Memory B cell (primary cell): ENCODE data around the gene AARSD1.
A peak's percentile ranks its signal among the peaks of the same experiment; 100 is the strongest.
"Not testable (repeated sequence)": the region's sequence is repeated elsewhere in the genome, so short reads cannot be mapped to it uniquely, and the experiment has no call there.

Experiments used
- ATAC-seq: fragments of 150-1000 bp; cut with Tn5 transposase; 2 replicates; pipeline ENCODE4 v1.10.0; 2021; ENCODE audit warnings: low read depth, mild to moderate bottlenecking, moderate library complexity
- DNase-seq, 2 donors: peaks; one replicate each; pipeline ENCODE4 v3.0.0; 2022; ENCODE audit warnings: low spot score in 2 of 2
- H3K27ac Mint-ChIP-seq: one replicate; pipeline ENCODE4 v1.8.0; 2022; ENCODE audit warnings: mild to moderate bottlenecking, moderate library complexity, mixed read lengths
- H3K27me3 Mint-ChIP-seq: one replicate; pipeline ENCODE4 v1.8.0; 2022; ENCODE audit warnings: mixed read lengths
- H3K36me3 Mint-ChIP-seq: one replicate; pipeline ENCODE4 v1.8.0; 2022; ENCODE audit warnings: mild to moderate bottlenecking, mixed read lengths
- H3K4me1 Mint-ChIP-seq: one replicate; pipeline ENCODE4 v1.8.0; 2022; ENCODE audit warnings: mixed read lengths
- H3K4me3 Mint-ChIP-seq: one replicate; pipeline ENCODE4 v1.8.0; 2022; ENCODE audit warnings: mild to moderate bottlenecking, moderate library complexity, mixed read lengths
- H3K9me3 Mint-ChIP-seq: one replicate; pipeline ENCODE4 v1.8.0; 2022; ENCODE audit warnings: mixed read lengths

Gene AARSD1

GRCh38 chr17:42992872-42993271 lies 28.6 kb upstream of the AARSD1 start:
- no peaks in the 10 kb centered on the region for H3K9me3 Mint-ChIP-seq
- peak overlapping the region; percentile 4 for H3K27ac Mint-ChIP-seq
- ATAC-seq (no peak), DNase-seq (no peak)
- peaks cover 13% of the 10 kb centered on the region for H3K4me1 Mint-ChIP-seq
- H3K36me3 Mint-ChIP-seq, result peaks cover 21% of the 10 kb centered on the region
- no peaks in the 10 kb centered on the region for H3K27me3 Mint-ChIP-seq
- no peak overlapping the region for H3K4me3 Mint-ChIP-seq

GRCh38 chr17:42991471-42991870 lies 27.2 kb upstream of the AARSD1 start:
- H3K4me3 Mint-ChIP-seq, result no peak overlapping the region

GRCh38 chr17:42989726-42990652 lies 25.7 kb upstream of the AARSD1 start:
- ATAC-seq (no peak), DNase-seq (no peak)
- Mint-ChIP-seq H3K27me3 (no peaks in the 10 kb centered on the region), H3K27ac (peak overlapping the region; percentile 43), H3K4me1 (peaks cover 17% of the 10 kb centered on the region), H3K36me3 (peaks cover 21% of the 10 kb centered on the region), H3K4me3 (no peak overlapping the region), H3K9me3 (no peaks in the 10 kb centered on the region)

More at GRCh38 chr17:42991471-42991870, 27.2 kb upstream of the AARSD1 start:
- Mint-ChIP-seq H3K27me3 (no peaks in the 10 kb centered on the region), H3K4me1 (peaks cover 12% of the 10 kb centered on the region), H3K36me3 (peaks cover 21% of the 10 kb centered on the region), H3K9me3 (no peaks in the 10 kb centered on the region), H3K27ac (no peak overlapping the region)
- DNase-seq (no peak), ATAC-seq (no peak)

GRCh38 chr17:42989141-42989540 lies 24.9 kb upstream of the AARSD1 start:
- Mint-ChIP-seq H3K4me1 (peaks cover 20% of the 10 kb centered on the region), H3K9me3 (no peaks in the 10 kb centered on the region), H3K27me3 (no peaks in the 10 kb centered on the region), H3K36me3 (peaks cover 23% of the 10 kb centered on the region), H3K27ac (no peak overlapping the region), H3K4me3 (no peak overlapping the region)
- no peak for ATAC-seq
- DNase-seq, result no peak

GRCh38 chr17:42985225-42985624 lies 21.0 kb upstream of the AARSD1 start:
- peak; percentile 70 for ATAC-seq
- Mint-ChIP-seq H3K36me3 (peaks cover 16% of the 10 kb centered on the region), H3K4me1 (peaks cover 31% of the 10 kb centered on the region), H3K27ac (peak overlapping the region; percentile 83), H3K9me3 (no peaks in the 10 kb centered on the region), H3K4me3 (peak overlapping the region; percentile 81), H3K27me3 (no peaks in the 10 kb centered on the region)
- DNase-seq, result peak in 1 of 2 donors; percentile 53

- Mint-ChIP-seq H3K36me3 (peaks cover 6% of the 10 kb centered on the region), H3K27me3 (no peaks in the 10 kb centered on the region), H3K27ac (peak overlapping the region; percentile 95), H3K4me3 (peak overlapping the region; percentile 93), H3K9me3 (no peaks in the 10 kb centered on the region), H3K4me1 (peaks cover 41% of the 10 kb centered on the region)
- DNase-seq (no peak), ATAC-seq (no peak)
Observed at GRCh38 chr17:42982266-42982665, 18.0 kb upstream of the AARSD1 start.

- Mint-ChIP-seq H3K27me3 (no peaks in the 10 kb centered on the region), H3K36me3 (peaks cover 6% of the 10 kb centered on the region), H3K4me1 (peaks cover 40% of the 10 kb centered on the region), H3K27ac (peak overlapping the region; percentile 95), H3K4me3 (peak overlapping the region; percentile 93), H3K9me3 (no peaks in the 10 kb centered on the region)
- ATAC-seq (peak; percentile 63), DNase-seq (peak; percentile 55 to 66)
Observed at GRCh38 chr17:42980766-42981397, 16.6 kb upstream of the AARSD1 start.

- peaks cover 36% of the 10 kb centered on the region for H3K4me1 Mint-ChIP-seq
- ATAC-seq (peak; percentile 79), DNase-seq (peak; percentile 89 to 90)
- H3K9me3 Mint-ChIP-seq, result no peaks in the 10 kb centered on the region
- H3K4me3 Mint-ChIP-seq, result peak within 1 kb of the TSS; percentile 98
- peak within 1 kb of the TSS; percentile 95 for H3K27ac Mint-ChIP-seq
- peaks cover 6% of the 10 kb centered on the region for H3K36me3 Mint-ChIP-seq
- H3K27me3 Mint-ChIP-seq, result no peaks in the 10 kb centered on the region
Observed at GRCh38 chr17:42980274-42980765, 16.1 kb upstream of the AARSD1 start, which contains the start of gene RUNDC1. TSS of gene RUNDC1 (plus strand) at chr17:42980565. CDS start at chr17:42980577, 12 bp downstream.

GRCh38 chr17:42979511-42980273 lies 15.4 kb upstream of the AARSD1 start, which contains the start of gene PTGES3L:
TSS of gene PTGES3L (minus strand) at chr17:42980080. CDS start at chr17:42980053, 27 bp downstream.
- Mint-ChIP-seq H3K4me1 (peaks cover 32% of the 10 kb centered on the region), H3K27me3 (no peaks in the 10 kb centered on the region), H3K36me3 (peaks cover 6% of the 10 kb centered on the region), H3K9me3 (no peaks in the 10 kb centered on the region), H3K27ac (peak within 1 kb of the TSS; percentile 95), H3K4me3 (peak within 1 kb of the TSS; percentile 98)
- ATAC-seq (peak; percentile 7), DNase-seq (no peak)

- not testable (repeated sequence) for DNase-seq, H3K4me3 Mint-ChIP-seq, H3K36me3 Mint-ChIP-seq, ATAC-seq, H3K27ac Mint-ChIP-seq, H3K9me3 Mint-ChIP-seq, H3K27me3 Mint-ChIP-seq
- peaks cover 15% of the 10 kb centered on the region for H3K4me1 Mint-ChIP-seq
Observed at GRCh38 chr17:42975701-42976100, 11.4 kb upstream of the AARSD1 start.

GRCh38 chr17:42975265-42975664 lies 11.0 kb upstream of the AARSD1 start:
- Mint-ChIP-seq H3K27ac (no peak overlapping the region), H3K36me3 (no peaks in the 10 kb centered on the region)

GRCh38 chr17:42973323-42973722 lies 9.1 kb upstream of the AARSD1 start:
- H3K9me3 Mint-ChIP-seq, DNase-seq, ATAC-seq, H3K27me3 Mint-ChIP-seq, H3K27ac Mint-ChIP-seq, H3K36me3 Mint-ChIP-seq, H3K4me1 Mint-ChIP-seq, H3K4me3 Mint-ChIP-seq: not testable (repeated sequence)

More at GRCh38 chr17:42975265-42975664, 11.0 kb upstream of the AARSD1 start:
- no peak for ATAC-seq
- no peak overlapping the region for H3K4me3 Mint-ChIP-seq
- no peaks in the 10 kb centered on the region for H3K9me3 Mint-ChIP-seq
- H3K4me1 Mint-ChIP-seq, result peaks cover 13% of the 10 kb centered on the region
- H3K27me3 Mint-ChIP-seq, result no peaks in the 10 kb centered on the region
- DNase-seq, result no peak

GRCh38 chr17:42971589-42971988 lies 7.3 kb upstream of the AARSD1 start:
- Mint-ChIP-seq H3K27me3 (no peaks in the 10 kb centered on the region), H3K27ac (no peak overlapping the region), H3K9me3 (no peaks in the 10 kb centered on the region), H3K4me1 (peaks cover 2% of the 10 kb centered on the region), H3K4me3 (no peak overlapping the region), H3K36me3 (no peaks in the 10 kb centered on the region)
- no peak for DNase-seq
- no peak for ATAC-seq
